CD14-positive monocyte (primary cell): ENCODE results near the gene CACTIN. TPM values are rescaled to one million over a fixed set of nuclear protein-coding genes. Genes with fewer than 3 reads are reported as not detected.
"Not testable (repeated sequence)": the region's sequence is repeated elsewhere in the genome, so short reads cannot be mapped to it uniquely, and the experiment has no call there.

ENCODE experiments used
- DNase-seq, 3 donors: peaks; one replicate each; pipeline ENCODE4 v3.0.0-alpha.2; 2011 to 2022
- H2AFZ ChIP-seq: 2 replicates; pipeline ENCODE4 v1.6.0; 2012; ENCODE audit warnings: mild to moderate bottlenecking, low read depth, low read length, inconsistent platforms; ENCODE audit not compliant: insufficient read depth, poor library complexity, severe bottlenecking
- H3K27ac ChIP-seq, 2 donors: 1 replicate in 1 of 2; 2 replicates in 1 of 2; pipeline ENCODE4 v1.5.1; 2012 to 2013; ENCODE audit warnings: low read length in 2 of 2, control low read depth in 1 of 2, inconsistent platforms in 1 of 2, low read depth in 1 of 2, mild to moderate bottlenecking in 1 of 2
- H3K27me3 ChIP-seq, 2 donors: one replicate each; pipeline versions ENCODE4 v1.6.0 to v1.6.1; 2011 to 2013; ENCODE audit warnings: low read length in 2 of 2; ENCODE audit not compliant: control insufficient read depth in 2 of 2, insufficient read depth in 2 of 2
- H3K36me3 ChIP-seq, 2 donors: replicated peaks in 1 of 2; 1 replicate in 1 of 2; 2 replicates in 1 of 2; pipeline versions ENCODE4 v1.5.1 to v1.6.1; 2012 to 2013; ENCODE audit warnings: low read length in 2 of 2, control low read depth in 1 of 2, inconsistent platforms in 1 of 2, mild to moderate bottlenecking in 1 of 2; ENCODE audit not compliant: insufficient read depth in 2 of 2, control insufficient read depth in 1 of 2
- H3K4me1 ChIP-seq, 2 donors: 1 replicate in 1 of 2; 2 replicates in 1 of 2; pipeline versions ENCODE4 v1.5.1 to v1.6.1; 2012 to 2013; ENCODE audit warnings: low read length in 2 of 2, control low read depth in 1 of 2, inconsistent platforms in 1 of 2, mild to moderate bottlenecking in 1 of 2, moderate library complexity in 1 of 2; ENCODE audit not compliant: insufficient read depth in 2 of 2, control insufficient read depth in 1 of 2
- H3K4me2 ChIP-seq: replicated peaks from 2 replicates; pipeline ENCODE3; 2012; ENCODE audit warnings: low read length, moderate library complexity, mild to moderate bottlenecking; ENCODE audit not compliant: poor library complexity, severe bottlenecking; ENCODE audit errors: extremely low read depth
- H3K4me3 ChIP-seq, 3 experiments: fragments of 200-600 bp in 1 of 3; sonication (generic) in 1 of 3; replicated peaks in 1 of 3; 1 replicate in 2 of 3; 2 replicates in 1 of 3; pipeline ENCODE4 v1.5.1; 2011 to 2013; ENCODE audit warnings: low read length in 3 of 3, mild to moderate bottlenecking in 3 of 3, control low read depth in 2 of 3, low read depth in 2 of 3, inconsistent platforms in 1 of 3, moderate library complexity in 1 of 3
- H3K79me2 ChIP-seq: 2 replicates; pipeline ENCODE4 v1.6.0; 2012; ENCODE audit warnings: mild to moderate bottlenecking, control low read depth, inconsistent platforms, low read length, moderate library complexity; ENCODE audit not compliant: insufficient read depth
- H3K9ac ChIP-seq: 2 replicates; pipeline ENCODE4 v1.6.0; 2017; ENCODE audit warnings: low read length, mild to moderate bottlenecking; ENCODE audit not compliant: insufficient read depth, poor library complexity, severe bottlenecking
- H3K9me3 ChIP-seq, 2 donors: replicated peaks in 1 of 2; 1 replicate in 1 of 2; 2 replicates in 1 of 2; pipeline versions ENCODE4 v1.5.1 to v1.6.1; 2012 to 2013; ENCODE audit warnings: low read length in 2 of 2, control low read depth in 1 of 2; ENCODE audit not compliant: control insufficient read depth in 1 of 2, insufficient read depth in 1 of 2
- H4K20me1 ChIP-seq: 2 replicates; pipeline ENCODE4 v1.6.0; 2012; ENCODE audit warnings: mild to moderate bottlenecking, low read length, control low read depth, moderate library complexity; ENCODE audit not compliant: insufficient read depth
- H3K27ac Mint-ChIP-seq, 7 donors: one replicate each; pipeline ENCODE4 v1.8.0; 2020; ENCODE audit warnings: mild to moderate bottlenecking in 7 of 7, mixed read lengths in 7 of 7, moderate library complexity in 6 of 7, inconsistent platforms in 2 of 7
- H3K27me3 Mint-ChIP-seq, 3 donors: one replicate each; pipeline ENCODE4 v1.8.0; 2021 to 2022; ENCODE audit warnings: low read depth in 3 of 3, mild to moderate bottlenecking in 3 of 3, mixed read lengths in 3 of 3, moderate library complexity in 3 of 3, inconsistent platforms in 1 of 3
- H3K36me3 Mint-ChIP-seq, 2 donors: one replicate each; pipeline ENCODE4 v1.8.0; 2020; ENCODE audit warnings: mixed read lengths in 2 of 2, inconsistent platforms in 1 of 2, mild to moderate bottlenecking in 1 of 2
- H3K4me1 Mint-ChIP-seq: one replicate; pipeline ENCODE4 v1.8.0; 2020; ENCODE audit warnings: mild to moderate bottlenecking, mixed read lengths
- H3K4me3 Mint-ChIP-seq, 2 donors: one replicate each; pipeline ENCODE4 v1.8.0; 2020; ENCODE audit warnings: mild to moderate bottlenecking in 2 of 2, mixed read lengths in 2 of 2, moderate library complexity in 1 of 2
- H3K9me3 Mint-ChIP-seq, 7 donors: one replicate each; pipeline ENCODE4 v1.8.0; 2020 to 2022; ENCODE audit warnings: mixed read lengths in 7 of 7, mild to moderate bottlenecking in 6 of 7, moderate library complexity in 6 of 7, inconsistent platforms in 2 of 7
- CTCF ChIP-seq: fragments of 200-600 bp; IDR thresholded peaks from one replicate; pipeline ENCODE4 v1.8.0; 2022; ENCODE audit warnings: antibody characterized with exemption, mild to moderate bottlenecking
- WGBS: methylation state at CpG from one replicate; pipeline ENCODE4 v1.1.5; 2013; ENCODE audit warnings: missing lambda C conversion rate; ENCODE audit not compliant: insufficient coverage; 5-methylcytosine and 5-hydroxymethylcytosine counted together
- intact Hi-C, 2 donors: fragments of 100-400 bp; cut with micrococcal nuclease; formaldehyde crosslinking; loops; one replicate each; pipeline versions ENCODE4 v1.15.0 to v1.15.1; 2023
- polyA plus RNA-seq, 3 donors: library from polyadenylated mRNA; depleted of rRNA in 1 of 3; unstranded in 2 of 3; stranded (reverse) in 1 of 3; fragments of 300-500 nt in 2 of 3; fragments of >200 nt in 1 of 3; fragmentation: Illumina TruSeq in 2 of 3; gene quantifications; 1 replicate in 2 of 3; 2 replicates in 1 of 3; pipeline ENCODE4 v1.2.3, GENCODE V29; 2012 to 2021

The CACTIN gene
- polyA plus RNA-seq, 3 donors, result 2.5 to 19.4 (median 3.0) TPM

- no peaks in the 10 kb centered on the region for H3K79me2 ChIP-seq
- H3K4me2 ChIP-seq, result no peak overlapping the region
- H3K27me3 ChIP-seq, result no peaks in the 10 kb centered on the region
- WGBS, result 96% methylated on average over 14 of the region's 16 CpGs
- no peak for TF ChIP-seq CTCF
- Mint-ChIP-seq H3K9me3 (no peaks in the 10 kb centered on the region), H3K36me3 (peaks cover 35 to 77% of the 10 kb centered on the region in 2 donors), H3K27me3 (peaks cover 0 to under 1% (median 0%) of the 10 kb centered on the region in 3 donors), H3K4me3 (no peak overlapping the region), H3K27ac (no peak overlapping the region), H3K4me1 (no peaks in the 10 kb centered on the region)
- intact Hi-C loops, result no loop called here
- H3K9ac ChIP-seq, result no peak overlapping the region
- no peak overlapping the region for H3K4me3 ChIP-seq
- H4K20me1 ChIP-seq, result peaks cover 6% of the 10 kb centered on the region
- H3K36me3 ChIP-seq, result peaks cover 68 to 69% of the 10 kb centered on the region in 2 donors
- no peaks in the 10 kb centered on the region for H3K4me1 ChIP-seq
- no peaks in the 10 kb centered on the region for H3K9me3 ChIP-seq
- DNase-seq, result no peak
- no peak overlapping the region for H3K27ac ChIP-seq
- no peak overlapping the region for H2AFZ ChIP-seq
Measured at GRCh38 chr19:3649888-3650287, 23.3 kb upstream of the CACTIN start.

DNA sequence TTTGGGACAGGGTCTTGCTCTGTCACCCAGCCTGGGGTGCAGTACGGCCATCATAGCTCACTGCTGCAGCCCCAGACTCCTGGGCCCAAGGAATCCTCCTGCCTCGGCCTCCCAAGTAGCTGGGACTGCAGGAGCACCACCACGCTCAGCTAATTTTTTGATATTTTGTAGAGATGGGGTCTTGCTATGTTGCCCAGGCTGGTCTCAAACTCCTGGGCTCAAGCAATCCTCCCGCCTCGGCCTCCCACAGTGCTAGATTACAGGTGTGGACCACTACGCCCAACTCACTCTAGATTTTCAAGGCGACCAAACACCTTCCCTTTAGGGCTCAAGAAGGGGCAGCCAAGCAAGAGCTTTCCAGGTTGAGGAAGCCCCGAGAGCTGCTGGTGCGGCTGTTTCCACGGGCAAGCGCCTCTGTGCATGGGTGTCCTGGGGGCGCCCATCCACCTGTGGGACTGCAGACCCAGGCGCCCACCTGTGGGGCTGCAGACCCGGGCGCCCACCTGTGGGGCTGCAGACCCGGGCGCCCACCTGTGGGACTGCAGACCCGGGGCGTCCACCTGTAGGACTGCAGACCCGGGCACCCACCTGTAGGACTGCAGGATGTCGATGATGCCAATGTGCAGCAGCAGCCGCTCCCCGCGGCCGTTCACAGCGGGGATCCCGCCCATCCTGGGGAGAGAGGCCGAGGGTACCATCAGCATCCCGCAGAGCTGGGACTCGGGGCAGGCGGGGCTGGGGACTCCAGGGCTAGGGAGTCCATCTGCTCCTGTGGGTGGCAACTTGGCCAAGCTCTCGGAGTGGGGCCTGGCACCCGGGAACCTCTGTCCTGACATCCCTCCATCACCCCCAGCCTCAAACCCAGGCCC is 21.7 kb upstream of the CACTIN start:
- Histone ChIP-seq H3K36me3 (peaks cover 70 to 72% of the 10 kb centered on the region in 2 donors), H3K4me1 (no peaks in the 10 kb centered on the region), H3K9me3 (no peaks in the 10 kb centered on the region), H3K79me2 (no peaks in the 10 kb centered on the region), H4K20me1 (peaks cover 3% of the 10 kb centered on the region), H3K4me2 (no peak overlapping the region), H3K27me3 (no peaks in the 10 kb centered on the region), H3K9ac (no peak overlapping the region), H3K27ac (no peak overlapping the region), H3K4me3 (no peak overlapping the region), H2AFZ (no peak overlapping the region)
- Mint-ChIP-seq H3K4me3 (no peak overlapping the region), H3K4me1 (no peaks in the 10 kb centered on the region), H3K36me3 (peaks cover 36 to 71% of the 10 kb centered on the region in 2 donors), H3K27me3 (no peaks in the 10 kb centered on the region), H3K27ac (peak overlapping the region in 1 of 7 donors; percentile 35), H3K9me3 (peaks cover 0 to 2% (median 0%) of the 10 kb centered on the region in 7 donors)
- TF ChIP-seq CTCF, result no peak
- WGBS, result 94% methylated on average over 29 of the region's 33 CpGs
- intact Hi-C loops, result no loop called here
- no peak for DNase-seq

DNA sequence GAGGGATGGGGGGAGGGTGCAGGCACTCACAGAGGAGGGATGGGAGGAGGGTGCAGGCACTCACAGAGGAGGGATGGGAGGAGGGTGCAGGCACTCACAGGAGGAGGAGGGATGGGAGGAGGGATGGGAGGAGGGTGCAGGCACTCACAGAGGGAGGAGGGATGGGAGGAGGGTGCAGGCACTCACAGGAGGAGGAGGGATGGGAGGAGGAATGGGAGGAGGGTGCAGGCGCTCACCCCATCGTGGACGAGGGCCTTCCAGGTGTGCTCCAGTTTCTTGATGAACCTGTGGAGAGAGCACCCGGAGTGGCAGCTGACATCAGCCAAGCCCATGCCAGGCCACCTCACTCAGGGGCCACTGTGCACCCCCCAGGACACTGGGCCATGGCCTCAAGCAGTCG is 20.5 kb upstream of the CACTIN start:
- peaks cover 69 to 72% of the 10 kb centered on the region in 2 donors for H3K36me3 ChIP-seq
- H3K27me3 Mint-ChIP-seq, H3K27me3 ChIP-seq, H4K20me1 ChIP-seq, DNase-seq, intact Hi-C loops, H3K27ac Mint-ChIP-seq, H3K4me1 ChIP-seq, H3K9me3 Mint-ChIP-seq, H2AFZ ChIP-seq, H3K4me1 Mint-ChIP-seq, H3K4me3 Mint-ChIP-seq, H3K27ac ChIP-seq, H3K79me2 ChIP-seq, H3K9me3 ChIP-seq, H3K4me2 ChIP-seq, H3K9ac ChIP-seq, H3K4me3 ChIP-seq: not testable (repeated sequence)
- H3K36me3 Mint-ChIP-seq, result peaks cover 40 to 73% of the 10 kb centered on the region in 2 donors
- 100% methylated on average over 2 of the region's 5 CpGs for WGBS
